ENCODE results near the gene ANKHD1.

DNA sequence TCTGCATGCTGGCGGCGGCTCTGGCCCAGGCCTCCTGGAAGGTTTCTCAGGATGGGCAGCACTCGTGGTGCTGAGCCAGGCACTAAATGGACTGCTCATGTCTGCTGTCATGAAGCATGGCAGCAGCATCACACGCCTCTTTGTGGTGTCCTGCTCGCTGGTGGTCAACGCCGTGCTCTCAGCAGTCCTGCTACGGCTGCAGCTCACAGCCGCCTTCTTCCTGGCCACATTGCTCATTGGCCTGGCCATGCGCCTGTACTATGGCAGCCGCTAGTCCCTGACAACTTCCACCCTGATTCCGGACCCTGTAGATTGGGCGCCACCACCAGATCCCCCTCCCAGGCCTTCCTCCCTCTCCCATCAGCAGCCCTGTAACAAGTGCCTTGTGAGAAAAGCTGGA, 166.2 kb downstream of the ANKHD1 start:
- no peak for TF ChIP-seq CTCF (IDR thresholded peaks at IDR 0.05)
- no peak for TF ChIP-seq POLR2A (IDR thresholded peaks at IDR 0.05)

Measured in breast epithelium (tissue), 3 donors.